CD4-positive, alpha-beta T cell treated with Interleukin-17A for 4 hours (primary cell): ENCODE measurements around the gene ANK3.
"Not testable (repeated sequence)": the region's sequence is repeated elsewhere in the genome, so short reads cannot be mapped to it uniquely, and the experiment has no call there.

Experiments used
- DNase-seq: peaks from one replicate; pipeline ENCODE4 v3.0.0-alpha.2; 2020; ENCODE audit warnings: mixed read lengths

The ANK3 gene

DNA sequence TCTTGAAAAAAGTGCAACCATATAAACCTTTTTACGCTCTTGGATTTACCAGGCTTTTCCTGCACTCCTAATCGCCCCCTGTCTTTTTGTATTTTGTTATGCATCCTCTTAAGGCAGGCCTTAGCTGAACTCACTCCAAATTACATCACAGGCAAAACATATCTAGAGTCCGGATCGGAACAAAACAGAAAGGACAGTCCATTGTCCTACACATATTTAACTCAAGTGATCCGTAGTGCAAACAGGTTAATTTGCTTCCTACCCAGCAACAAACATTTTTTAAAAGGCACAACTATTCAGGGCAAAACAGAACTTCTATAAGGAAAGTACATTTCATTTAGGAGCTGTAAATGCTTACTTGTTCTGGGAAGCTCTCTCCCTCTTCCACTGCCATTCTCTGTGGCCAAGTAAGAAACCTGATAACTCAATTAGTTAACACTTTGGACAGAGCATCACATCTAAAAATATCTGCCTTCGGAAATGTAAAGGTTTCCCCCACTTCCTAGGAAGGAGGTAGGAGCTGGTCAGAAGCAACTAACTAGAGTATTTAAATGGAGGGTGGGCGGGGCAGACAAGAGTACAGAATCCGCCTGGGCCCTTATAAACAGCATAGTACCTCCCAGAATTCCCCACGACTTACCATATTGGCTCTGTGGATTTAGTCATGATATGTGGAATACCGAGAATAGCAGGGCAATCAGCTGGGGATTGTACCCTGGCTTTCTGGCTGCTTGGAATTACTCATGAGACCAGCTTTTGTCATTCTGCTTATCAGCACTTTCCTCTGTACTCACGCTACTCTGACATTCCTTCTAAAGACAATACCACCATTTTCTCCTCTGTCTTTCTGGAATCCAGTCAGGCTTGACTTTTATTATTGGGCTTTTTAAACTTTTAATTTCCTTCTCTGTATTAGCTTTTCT is 89.5 kb downstream of the ANK3 start:
- no peak for DNase-seq

- DNase-seq: no peak
Measured at GRCh38 chr10:60299390-60299778, 90.3 kb downstream of the ANK3 start.

- no peak for DNase-seq
Measured at GRCh38 chr10:60298408-60299389, 91.0 kb downstream of the ANK3 start.

- no peak for DNase-seq
Measured at GRCh38 chr10:60296073-60296472, 93.6 kb downstream of the ANK3 start.

GRCh38 chr10:60295028-60295937 is 94.4 kb downstream of the ANK3 start:
- DNase-seq: no peak

- DNase-seq: no peak
Measured at GRCh38 chr10:60293581-60294175, 96.0 kb downstream of the ANK3 start.

GRCh38 chr10:60292998-60293397 is 96.7 kb downstream of the ANK3 start:
- no peak for DNase-seq

DNA sequence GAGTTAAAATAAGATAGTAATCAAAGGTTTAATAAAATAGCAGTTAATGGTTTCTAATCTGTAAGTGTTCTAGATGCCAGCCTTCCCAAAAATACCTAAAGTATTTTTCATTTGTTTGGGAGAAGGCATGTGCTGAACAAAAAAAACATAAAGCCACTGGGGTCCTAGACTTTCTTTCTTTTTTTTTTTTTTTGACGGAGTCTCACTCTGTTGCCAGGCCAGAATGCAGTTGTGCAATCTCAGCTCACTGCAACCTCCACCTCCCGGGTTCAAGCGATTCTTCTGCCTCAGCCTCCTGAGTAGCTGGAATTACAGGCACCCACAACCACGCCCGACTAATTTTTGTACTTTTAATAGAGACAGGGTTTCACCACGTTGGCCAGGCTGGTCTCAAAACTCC is 97.1 kb downstream of the ANK3 start:
- DNase-seq: not testable (repeated sequence)

DNA sequence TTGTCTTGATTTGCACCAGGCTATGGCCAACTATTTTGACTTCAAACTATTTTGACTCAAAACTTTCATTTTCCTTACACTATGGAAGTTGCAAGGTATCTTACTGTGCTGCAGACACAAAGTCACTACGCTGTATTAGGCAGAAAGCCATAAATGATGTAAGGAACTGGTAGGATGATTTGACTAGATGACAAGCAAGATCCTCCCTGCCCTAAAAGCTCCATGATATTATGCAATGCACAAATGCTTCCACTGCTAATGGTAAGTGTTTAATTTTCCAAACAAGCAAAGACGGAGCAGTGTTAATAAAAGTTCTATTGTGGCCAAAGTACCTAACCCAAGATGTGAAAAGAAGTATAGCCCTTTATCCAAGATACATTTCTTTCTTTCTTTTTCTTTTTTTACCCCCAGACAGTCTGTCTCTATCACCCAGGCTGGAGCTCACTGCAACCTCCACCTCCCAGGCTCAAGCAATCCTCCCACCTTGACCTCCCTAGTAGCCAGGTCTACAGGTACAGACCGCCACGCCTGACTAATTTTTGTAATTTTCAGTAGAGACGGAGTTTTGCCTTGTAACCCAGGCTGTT is 98.2 kb downstream of the ANK3 start:
- DNase-seq: no peak

- no peak for DNase-seq
Measured at GRCh38 chr10:60290558-60290957, 99.1 kb downstream of the ANK3 start.

DNA sequence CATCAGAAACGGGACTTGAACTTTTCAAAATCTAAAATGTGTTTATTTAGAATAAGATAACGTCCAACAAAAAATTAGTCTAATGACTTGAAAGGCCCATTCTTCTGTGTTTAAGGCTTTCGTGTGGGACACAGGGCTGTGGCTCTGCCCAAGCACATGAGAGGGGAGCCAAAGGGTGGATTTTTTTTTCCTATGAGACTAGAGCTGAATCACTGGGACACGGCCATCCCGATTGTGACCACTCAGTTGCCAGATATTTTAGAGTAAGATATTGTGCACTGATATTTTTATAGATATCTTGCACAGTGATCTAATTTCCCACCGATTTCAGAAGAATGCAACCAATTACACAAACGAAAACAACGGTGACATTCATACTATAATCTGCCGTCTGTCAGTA is 99.9 kb downstream of the ANK3 start:
- no peak for DNase-seq

- DNase-seq: no peak
Measured at GRCh38 chr10:60288256-60288655, 101.4 kb downstream of the ANK3 start.

DNA sequence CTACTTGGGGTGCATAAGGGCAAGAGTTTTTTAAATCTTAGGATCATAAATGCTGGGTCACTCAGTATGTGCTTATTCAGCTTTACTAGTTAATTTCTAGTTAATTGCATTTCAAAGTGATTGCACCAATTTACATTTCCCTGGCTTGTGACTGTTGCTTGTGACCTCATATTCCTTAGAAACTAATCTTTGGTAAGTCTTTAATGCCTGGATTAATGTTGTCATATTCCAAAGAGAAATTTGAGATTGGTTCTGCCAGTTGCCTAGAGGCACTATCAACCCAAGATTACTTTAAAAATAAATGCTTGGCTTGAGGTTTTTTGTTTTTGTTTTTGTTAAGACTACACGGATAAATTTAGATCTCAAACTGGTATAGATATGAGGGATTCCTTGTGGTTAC is 103.1 kb downstream of the ANK3 start:
- DNase-seq: no peak

DNA sequence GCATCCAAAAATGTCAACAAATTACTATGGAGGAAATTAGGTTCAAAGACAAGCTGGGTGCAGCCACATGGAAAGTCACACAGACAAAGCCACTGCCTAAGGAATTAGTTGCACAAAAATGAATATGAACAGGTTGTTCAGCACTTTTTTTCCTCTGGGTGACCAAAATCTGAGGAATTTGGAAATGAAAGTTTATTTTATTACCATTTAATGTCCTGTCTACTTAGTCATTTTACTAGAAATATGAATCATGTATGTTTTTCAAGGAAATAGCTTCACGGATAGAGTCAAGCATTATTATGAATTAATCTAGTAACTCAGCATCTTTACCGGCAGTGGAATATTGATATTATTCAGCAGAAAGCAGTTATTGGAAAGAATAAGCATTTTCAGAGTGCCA is 106.3 kb downstream of the ANK3 start:
- no peak for DNase-seq

DNA sequence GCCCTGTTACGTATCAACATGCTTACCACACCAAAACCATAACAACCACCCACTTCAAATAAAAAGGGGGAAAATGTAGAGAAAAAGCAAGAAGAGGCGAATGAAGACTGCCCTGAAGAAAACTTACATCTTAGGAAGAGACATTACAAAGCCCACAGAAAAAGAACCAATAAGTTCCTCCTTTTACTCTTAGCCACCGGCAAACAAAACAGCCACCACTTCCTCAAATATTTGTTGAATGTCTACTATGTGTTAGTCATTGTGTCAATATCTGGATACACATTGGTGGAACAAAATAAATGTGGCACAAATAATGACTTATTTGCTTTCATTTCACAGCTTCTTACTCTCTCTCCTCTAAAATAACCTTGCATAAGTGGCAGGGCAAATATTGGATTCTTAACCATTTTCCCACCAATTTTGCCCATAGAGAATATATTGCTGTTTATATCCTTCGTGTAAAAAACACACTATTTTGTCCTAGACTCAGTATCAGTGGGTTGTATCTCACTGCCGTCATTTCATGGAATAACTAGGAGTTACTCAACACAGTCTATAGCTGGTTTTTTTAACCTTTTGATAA is 106.8 kb downstream of the ANK3 start:
- no peak for DNase-seq

DNA sequence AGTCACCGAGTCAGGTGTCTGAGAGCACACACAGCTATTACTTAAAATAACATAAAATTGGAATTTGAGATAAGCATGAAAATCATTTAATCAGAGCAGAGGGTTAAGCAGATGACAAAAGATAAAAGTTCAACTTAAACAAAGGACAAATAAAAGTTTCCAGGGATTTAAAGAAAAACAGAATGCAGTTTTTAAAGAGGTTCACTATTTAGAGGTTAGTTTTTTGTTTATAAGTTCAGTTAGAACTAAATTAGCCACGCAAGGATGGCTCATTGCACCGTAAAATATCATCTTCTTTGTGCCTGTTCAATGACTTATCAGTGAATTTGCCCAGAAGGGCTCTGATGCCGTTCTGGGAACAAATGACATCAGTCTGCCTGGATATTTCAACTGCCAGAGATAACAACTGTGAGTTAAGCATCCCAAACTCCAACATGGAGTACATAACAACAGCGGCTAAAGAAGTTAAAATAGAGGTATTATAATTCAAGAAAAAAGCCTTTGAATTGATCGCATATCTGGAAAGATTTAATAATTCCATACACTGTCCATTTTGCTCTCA is 107.8 kb downstream of the ANK3 start:
- no peak for DNase-seq

DNA sequence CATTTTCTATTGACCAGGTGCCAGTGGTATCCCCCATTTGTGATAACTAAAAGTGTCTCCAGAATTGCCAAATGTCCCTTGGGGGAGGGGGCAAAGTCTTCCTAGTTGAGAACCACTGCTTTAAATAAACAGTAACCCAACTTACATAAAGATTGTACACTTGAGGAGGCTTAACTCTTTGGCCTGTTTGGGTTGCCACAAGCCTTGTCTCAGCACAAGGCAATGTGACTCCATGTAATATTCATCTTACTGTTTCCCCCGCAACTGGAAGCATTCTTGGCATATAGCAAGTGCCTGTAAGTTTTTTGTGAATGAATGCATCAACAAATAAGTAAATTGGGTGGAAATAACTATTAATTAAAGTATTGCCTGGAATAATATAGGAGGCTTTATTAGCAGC is 108.3 kb downstream of the ANK3 start:
- no peak for DNase-seq

DNA sequence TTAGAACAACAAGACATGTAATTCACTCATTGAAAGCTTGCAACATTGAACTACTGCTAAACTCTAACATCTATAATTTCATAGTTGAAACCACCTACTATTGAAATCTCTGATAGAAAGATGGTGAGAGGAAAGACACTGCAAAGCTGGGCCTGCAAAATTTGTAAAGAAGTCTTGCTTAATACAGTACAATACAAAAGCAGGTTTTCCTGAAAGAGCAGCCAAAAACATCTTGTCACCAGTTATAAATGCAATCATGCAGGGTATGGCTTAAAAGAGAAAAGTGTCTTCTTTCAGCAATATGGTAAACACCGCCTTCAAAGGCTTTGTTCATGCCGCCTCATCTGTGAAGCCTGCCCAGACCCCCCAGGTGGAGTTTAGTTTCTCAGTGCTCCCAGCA is 109.2 kb downstream of the ANK3 start:
- DNase-seq: no peak

DNA sequence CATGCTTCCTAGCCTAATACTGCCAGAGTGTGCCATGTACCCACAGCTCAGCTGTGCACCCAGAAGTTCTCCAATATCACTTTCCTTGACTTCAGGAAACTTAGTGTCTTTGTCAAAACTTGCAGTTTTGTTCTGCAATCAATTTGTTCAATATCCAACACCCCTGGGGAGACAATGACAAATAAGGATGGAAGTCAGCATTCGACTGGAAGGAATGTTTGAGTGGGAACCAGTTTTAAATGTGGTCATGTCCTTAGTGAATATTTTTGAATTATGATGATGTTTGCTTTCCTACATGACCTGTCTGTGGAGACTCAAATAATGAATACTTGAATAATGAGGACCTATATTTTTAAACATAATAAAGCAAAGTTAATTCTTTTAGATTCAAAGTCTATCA is 112.0 kb downstream of the ANK3 start:
- DNase-seq: no peak

GRCh38 chr10:60276232-60276631 is 113.4 kb downstream of the ANK3 start:
- no peak for DNase-seq
